GM23338 (cell line): ENCODE data around the gene TXNDC17.

ENCODE experiments used
- CREB1 ChIP-seq: fragments of 250-450 bp; sonication (Bioruptor Pico); IDR thresholded peaks from 2 replicates; pipeline ENCODE4 v1.5.0; 2020; ENCODE audit warnings: low read depth, mild to moderate bottlenecking, moderate library complexity
- EZH2 ChIP-seq: fragments of 200-600 bp; sonication (generic); IDR thresholded peaks from one replicate; pipeline ENCODE4 v1.8.0; 2017; ENCODE audit warnings: antibody characterized with exemption, mild to moderate bottlenecking, low read depth; ENCODE audit not compliant: unreplicated experiment
- EZH2phosphoT487 ChIP-seq: fragments of 200-600 bp; sonication (generic); IDR thresholded peaks from one replicate; pipeline ENCODE4 v1.8.1; 2018; ENCODE audit warnings: antibody characterized with exemption; ENCODE audit not compliant: unreplicated experiment
- JUNB ChIP-seq: IDR thresholded peaks from one replicate; pipeline ENCODE4 v1.6.1; 2016; ENCODE audit warnings: antibody characterized with exemption; ENCODE audit not compliant: unreplicated experiment
- POLR2AphosphoS5 ChIP-seq: IDR thresholded peaks from 2 replicates; pipeline ENCODE4 v1.6.1; 2016; ENCODE audit warnings: antibody characterized with exemption, low read depth
- STAT1 ChIP-seq: IDR thresholded peaks from one replicate; pipeline ENCODE4 v1.6.1; 2016; ENCODE audit warnings: antibody characterized with exemption; ENCODE audit not compliant: unreplicated experiment
- ZNF114 ChIP-seq: fragments of 250-450 bp; sonication (Bioruptor Pico); IDR thresholded peaks from 2 replicates; pipeline ENCODE4 v1.5.0; 2020; ENCODE audit warnings: mild to moderate bottlenecking, moderate library complexity
- ZNF331 ChIP-seq: fragments of 250-450 bp; sonication (Bioruptor Pico); IDR thresholded peaks from 2 replicates; pipeline ENCODE4 v1.5.0; 2020; ENCODE audit warnings: low read depth, mild to moderate bottlenecking, moderate library complexity
- TF ChIP-seq, protein P1 (sequence below), 2 experiments: fragments of 200-600 bp in 1 of 2; sonication (generic) in 1 of 2; conservative IDR thresholded peaks; 2 replicates each; pipeline versions ENCODE4 v1.5.1 to v1.6.1; 2016 to 2017; ENCODE audit warnings: antibody characterized with exemption in 2 of 2, low read depth in 2 of 2, mild to moderate bottlenecking in 2 of 2, moderate library complexity in 1 of 2
- TF ChIP-seq, protein P2 (sequence below): IDR thresholded peaks from one replicate; pipeline ENCODE4 v1.6.1; 2018; ENCODE audit warnings: antibody characterized with exemption; ENCODE audit not compliant: unreplicated experiment
- TF ChIP-seq, protein P3 (sequence below): IDR thresholded peaks from 2 replicates; pipeline ENCODE4 v1.6.1; 2016; ENCODE audit warnings: antibody characterized with exemption

DNA sequence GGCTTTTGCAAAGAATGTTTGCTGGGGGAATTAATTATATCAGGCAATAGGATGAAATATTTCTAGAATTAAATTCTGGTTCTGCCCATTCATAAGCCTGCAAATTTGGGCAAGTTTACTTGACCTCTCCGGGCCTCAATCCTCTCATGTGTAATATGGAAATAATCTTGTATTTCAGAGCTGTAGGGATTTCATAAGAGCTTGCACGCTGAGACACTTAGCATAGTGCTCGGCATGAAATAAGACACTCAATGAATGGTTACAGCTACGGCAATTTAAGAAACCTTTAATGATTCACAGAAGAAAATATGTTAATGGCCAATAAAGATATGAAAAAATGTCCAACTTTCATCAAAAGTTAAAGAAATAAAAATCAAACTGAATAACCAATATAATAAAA, 43.9 kb upstream of the TXNDC17 start:
- TF ChIP-seq, protein P1, sequence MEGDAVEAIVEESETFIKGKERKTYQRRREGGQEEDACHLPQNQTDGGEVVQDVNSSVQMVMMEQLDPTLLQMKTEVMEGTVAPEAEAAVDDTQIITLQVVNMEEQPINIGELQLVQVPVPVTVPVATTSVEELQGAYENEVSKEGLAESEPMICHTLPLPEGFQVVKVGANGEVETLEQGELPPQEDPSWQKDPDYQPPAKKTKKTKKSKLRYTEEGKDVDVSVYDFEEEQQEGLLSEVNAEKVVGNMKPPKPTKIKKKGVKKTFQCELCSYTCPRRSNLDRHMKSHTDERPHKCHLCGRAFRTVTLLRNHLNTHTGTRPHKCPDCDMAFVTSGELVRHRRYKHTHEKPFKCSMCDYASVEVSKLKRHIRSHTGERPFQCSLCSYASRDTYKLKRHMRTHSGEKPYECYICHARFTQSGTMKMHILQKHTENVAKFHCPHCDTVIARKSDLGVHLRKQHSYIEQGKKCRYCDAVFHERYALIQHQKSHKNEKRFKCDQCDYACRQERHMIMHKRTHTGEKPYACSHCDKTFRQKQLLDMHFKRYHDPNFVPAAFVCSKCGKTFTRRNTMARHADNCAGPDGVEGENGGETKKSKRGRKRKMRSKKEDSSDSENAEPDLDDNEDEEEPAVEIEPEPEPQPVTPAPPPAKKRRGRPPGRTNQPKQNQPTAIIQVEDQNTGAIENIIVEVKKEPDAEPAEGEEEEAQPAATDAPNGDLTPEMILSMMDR (conservative IDR thresholded peaks at IDR 0.05; ENCODE audit: low read depth in 2 of 2) = no peak
- TF ChIP-seq, protein P2, sequence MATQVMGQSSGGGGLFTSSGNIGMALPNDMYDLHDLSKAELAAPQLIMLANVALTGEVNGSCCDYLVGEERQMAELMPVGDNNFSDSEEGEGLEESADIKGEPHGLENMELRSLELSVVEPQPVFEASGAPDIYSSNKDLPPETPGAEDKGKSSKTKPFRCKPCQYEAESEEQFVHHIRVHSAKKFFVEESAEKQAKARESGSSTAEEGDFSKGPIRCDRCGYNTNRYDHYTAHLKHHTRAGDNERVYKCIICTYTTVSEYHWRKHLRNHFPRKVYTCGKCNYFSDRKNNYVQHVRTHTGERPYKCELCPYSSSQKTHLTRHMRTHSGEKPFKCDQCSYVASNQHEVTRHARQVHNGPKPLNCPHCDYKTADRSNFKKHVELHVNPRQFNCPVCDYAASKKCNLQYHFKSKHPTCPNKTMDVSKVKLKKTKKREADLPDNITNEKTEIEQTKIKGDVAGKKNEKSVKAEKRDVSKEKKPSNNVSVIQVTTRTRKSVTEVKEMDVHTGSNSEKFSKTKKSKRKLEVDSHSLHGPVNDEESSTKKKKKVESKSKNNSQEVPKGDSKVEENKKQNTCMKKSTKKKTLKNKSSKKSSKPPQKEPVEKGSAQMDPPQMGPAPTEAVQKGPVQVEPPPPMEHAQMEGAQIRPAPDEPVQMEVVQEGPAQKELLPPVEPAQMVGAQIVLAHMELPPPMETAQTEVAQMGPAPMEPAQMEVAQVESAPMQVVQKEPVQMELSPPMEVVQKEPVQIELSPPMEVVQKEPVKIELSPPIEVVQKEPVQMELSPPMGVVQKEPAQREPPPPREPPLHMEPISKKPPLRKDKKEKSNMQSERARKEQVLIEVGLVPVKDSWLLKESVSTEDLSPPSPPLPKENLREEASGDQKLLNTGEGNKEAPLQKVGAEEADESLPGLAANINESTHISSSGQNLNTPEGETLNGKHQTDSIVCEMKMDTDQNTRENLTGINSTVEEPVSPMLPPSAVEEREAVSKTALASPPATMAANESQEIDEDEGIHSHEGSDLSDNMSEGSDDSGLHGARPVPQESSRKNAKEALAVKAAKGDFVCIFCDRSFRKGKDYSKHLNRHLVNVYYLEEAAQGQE = no peak
- TF ChIP-seq STAT1 = no peak
- no peak for TF ChIP-seq EZH2
- TF ChIP-seq POLR2AphosphoS5 = no peak
- no peak for TF ChIP-seq ZNF114 (CRISPR knock-in tag)
- TF ChIP-seq EZH2phosphoT487 = no peak
- TF ChIP-seq JUNB = no peak
- no peak for TF ChIP-seq CREB1 (CRISPR knock-in tag)
- TF ChIP-seq, protein P3, sequence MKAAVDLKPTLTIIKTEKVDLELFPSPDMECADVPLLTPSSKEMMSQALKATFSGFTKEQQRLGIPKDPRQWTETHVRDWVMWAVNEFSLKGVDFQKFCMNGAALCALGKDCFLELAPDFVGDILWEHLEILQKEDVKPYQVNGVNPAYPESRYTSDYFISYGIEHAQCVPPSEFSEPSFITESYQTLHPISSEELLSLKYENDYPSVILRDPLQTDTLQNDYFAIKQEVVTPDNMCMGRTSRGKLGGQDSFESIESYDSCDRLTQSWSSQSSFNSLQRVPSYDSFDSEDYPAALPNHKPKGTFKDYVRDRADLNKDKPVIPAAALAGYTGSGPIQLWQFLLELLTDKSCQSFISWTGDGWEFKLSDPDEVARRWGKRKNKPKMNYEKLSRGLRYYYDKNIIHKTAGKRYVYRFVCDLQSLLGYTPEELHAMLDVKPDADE = no peak
- TF ChIP-seq ZNF331 (CRISPR knock-in tag) = no peak
